HuH-7.5 (cell line): Measurements from ENCODE around the gene MPND.
"Not testable (repeated sequence)": the region's sequence is repeated elsewhere in the genome, so short reads cannot be mapped to it uniquely, and the experiment has no call there.

Experiments used
- DNase-seq: peaks from one replicate; pipeline ENCODE4 v3.0.0; 2011; ENCODE audit warnings: low spot score

MPND gene

DNA sequence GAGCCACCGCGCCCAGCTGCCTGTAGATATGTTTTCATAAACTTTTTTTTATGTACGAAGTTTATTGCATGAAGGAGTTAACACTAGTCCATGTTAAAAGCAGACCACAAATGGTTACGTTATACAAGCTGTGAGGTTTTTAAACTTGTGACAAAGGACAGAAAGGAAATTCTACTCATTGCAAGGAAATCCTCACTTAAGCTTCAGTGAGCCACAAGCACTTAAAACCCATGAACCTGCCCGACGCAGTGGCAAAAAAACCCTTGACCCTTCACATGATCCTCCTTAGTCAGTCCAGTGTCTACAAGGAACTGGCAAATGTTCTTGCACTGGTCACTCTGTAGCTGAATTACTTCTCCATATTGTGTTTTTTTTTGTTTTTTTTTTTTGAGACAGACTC is 4.2 kb downstream of the MPND start:
- no peak for DNase-seq

DNA sequence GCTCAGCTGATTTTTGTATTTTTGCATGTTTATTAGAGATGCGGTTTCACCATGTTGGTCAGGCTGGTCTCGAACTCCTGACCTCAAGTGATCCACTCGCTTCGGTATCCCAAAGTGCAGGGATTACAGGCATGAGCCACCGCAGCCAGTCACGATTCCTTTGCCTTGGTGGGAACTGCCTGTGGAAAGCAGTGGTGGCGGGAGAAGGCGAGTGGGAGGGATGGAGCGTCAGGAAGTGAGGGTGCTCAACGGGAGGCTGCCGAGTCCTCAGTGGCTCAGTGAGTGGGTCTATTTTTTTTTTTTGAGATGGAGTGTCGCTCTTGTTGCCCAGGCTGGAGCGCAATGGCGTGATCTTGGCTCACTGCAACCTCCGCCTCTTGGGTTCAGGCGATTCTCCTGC is 5.9 kb downstream of the MPND start:
- not testable (repeated sequence) for DNase-seq

DNA sequence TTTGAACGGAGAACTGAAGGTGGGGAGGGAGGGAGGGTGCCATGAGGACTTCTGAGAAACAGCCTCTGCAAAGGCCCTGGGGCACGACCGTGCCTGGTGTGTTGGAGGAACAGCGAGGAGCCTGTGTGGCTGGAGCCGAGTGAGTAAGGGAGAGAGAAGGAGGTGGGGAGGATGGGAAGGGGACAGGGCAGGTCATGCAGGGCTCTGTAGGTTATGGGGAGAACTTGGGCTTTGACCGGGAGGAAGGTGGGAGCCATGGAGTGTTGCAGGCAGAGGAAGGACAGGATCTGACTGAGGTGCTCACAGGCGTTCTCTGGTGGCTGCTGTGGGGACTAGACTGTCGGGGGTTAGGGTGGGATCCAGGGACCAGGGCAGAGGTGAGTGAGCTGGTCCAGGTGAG is 6.7 kb downstream of the MPND start:
- no peak for DNase-seq

DNA sequence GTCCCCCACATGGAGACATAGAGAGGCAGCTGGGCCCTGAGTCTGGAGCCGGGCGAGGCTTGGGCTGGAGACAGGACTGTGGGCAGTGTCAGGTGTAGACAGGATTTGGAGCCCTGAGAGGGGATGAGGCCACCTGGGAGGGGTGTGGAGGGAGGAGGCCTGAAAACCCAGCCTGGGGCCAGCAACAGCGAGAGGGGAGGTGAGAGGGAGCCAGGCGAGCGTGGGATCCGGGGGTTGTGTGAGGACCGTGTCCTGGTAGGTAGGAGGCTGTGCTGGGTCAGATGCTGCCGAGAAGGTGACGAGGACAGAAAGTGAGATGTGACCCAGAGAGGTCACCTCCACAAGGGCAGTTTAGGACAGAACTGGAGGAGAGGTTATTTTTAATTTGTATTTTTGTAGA is 7.4 kb downstream of the MPND start:
- DNase-seq = no peak

DNA sequence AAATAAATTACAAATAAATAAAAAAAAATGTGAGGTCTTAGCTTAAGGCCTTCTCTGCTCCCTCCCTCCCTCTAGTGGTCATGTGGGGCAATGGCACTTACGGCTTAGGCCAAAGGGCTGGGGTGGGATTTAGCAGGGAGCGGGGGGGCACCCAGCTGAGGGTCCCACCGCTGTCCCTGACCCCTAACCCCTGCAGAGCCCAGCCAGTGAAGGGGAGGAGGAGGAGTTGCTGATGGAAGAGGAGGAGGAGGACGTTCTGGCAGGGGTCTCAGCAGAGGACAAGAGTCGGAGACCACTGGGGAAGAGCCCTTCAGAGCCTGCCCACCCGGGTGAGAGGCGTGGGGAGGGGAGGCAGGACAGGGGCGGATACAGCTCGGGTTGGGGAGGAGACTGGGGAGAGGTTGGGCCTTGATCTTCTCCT is 9.3 kb downstream of the MPND start:
- peak; percentile 80 for DNase-seq

DNA sequence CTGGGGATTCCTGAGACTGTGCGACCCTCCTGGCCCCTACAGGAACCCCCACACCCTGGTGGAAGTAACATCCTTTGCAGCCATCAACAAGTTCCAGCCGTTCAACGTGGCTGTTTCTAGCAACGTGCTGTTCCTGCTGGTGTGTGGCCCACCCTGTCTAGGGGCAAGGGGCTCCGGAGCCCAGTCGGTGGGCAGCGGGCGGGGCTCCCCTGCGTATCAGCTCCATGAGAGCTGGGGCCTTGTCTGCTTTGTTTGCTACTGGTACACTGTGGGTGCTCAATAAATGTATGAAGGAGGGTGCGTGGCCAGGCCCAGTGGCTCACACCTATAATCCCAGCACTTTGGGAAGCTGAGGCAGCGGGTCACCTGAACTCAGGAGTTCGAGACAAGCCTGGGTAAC is 10.9 kb downstream of the MPND start:
- DNase-seq = no peak

DNA sequence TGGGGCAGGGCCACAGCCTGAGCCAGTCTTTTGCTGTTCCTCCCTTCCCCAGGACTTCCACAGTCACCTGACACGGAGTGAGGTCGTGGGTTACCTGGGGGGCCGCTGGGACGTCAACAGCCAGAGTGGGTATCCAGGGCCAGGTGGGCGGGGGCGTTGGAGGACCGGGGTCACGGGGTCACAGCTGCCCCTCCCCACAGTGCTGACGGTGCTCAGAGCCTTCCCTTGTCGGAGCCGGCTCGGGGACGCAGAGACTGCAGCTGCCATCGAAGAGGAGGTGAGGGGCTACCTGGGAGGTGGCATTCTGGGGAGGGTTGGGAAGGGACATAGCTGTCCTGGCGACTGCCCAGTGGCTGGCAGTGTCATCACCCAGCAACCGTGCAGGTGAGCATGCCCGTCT is 11.5 kb downstream of the MPND start:
- DNase-seq = no peak

DNA sequence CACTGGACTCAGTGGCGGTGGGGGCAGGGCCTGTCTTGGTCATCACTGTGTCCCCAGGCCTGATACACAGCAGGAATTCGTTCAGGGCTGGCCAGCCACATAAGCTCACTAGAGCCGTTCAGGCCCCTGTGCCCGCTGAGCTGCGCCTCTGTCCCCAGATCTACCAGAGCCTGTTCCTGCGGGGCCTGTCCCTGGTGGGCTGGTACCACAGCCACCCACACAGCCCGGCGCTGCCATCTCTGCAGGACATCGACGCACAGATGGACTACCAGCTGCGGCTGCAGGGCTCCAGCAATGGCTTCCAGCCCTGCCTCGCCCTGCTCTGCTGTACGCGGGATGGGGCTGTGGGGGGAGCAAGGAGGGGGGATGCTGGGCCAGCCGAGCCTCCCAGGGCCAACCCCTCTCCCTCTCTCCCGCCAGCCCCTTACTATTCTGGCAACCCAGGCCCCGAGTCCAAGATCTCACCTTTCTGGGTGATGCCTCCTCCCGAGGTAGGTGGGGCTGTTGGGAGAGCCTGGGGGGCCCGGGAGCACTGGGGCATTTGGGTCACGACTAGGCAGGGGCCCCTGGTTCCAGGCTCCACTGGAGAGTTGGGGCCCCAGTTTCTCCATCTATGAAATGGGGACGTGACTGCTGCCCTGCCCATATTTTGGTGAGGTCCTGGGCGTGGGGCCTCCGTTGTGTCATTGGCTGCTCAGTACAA is 13.9 kb downstream of the MPND start:
- no peak for DNase-seq

DNA sequence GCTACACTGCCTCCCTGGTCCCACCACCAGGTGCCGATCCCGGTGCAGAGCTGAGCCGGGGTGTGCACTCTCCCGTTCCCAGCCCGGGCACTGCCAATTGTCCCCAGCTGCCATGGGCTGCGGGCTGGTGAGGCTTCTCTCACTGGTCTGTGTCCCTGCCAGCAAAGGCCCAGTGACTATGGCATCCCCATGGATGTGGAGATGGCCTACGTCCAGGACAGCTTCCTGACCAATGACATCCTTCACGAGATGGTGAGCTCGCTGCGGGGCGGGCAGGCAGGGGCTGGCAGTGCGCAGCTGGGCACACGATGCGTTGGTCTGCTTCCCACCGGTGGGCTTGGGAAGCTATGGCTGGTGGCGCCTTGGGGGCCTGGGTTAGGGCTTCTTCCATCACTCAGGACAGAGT is 14.6 kb downstream of the MPND start:
- no peak for DNase-seq

DNA sequence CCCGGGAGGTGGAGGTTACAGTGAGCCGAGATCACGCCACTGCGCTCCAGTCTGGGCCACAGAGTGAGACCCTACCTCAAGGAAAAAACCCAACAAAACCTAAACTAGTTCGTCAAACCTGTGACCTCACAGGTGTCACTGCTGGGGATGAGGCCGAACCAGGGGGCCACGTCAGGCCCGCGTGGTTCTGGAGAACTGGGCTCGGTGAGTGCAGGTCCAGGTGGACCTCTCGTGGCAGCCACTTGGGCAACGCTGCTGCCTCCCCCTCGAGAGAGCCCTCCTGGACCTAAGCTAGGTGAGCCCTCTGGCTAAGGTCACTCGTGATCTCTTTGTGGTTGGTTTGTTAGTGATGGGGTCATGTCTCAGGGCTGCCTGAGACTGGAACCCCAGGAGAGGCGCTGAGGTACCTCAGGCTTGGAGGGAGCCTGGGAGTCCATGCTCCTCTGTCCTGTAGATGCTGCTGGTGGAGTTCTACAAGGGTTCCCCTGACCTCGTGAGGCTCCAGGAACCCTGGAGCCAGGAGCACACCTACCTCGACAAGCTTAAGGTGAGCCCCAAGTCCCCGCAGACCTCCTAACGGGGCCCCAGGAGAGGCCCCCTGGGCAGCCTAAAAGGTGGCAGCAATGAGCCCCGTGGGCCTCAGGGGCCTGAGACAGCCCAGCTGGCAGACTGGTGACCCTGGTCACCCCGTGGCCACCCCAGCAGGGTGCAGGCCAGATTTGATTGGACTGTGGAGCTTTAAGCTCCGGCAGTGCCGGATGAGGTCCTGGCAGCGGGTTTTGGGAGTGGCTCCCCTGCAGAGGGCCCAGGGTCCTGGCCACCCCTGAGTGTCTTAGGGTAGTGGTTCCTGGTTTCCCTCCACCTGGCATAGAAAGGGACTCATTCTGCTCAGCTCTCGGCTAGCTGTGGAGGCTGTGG is 15.6 kb downstream of the MPND start:
- DNase-seq = no peak

DNA sequence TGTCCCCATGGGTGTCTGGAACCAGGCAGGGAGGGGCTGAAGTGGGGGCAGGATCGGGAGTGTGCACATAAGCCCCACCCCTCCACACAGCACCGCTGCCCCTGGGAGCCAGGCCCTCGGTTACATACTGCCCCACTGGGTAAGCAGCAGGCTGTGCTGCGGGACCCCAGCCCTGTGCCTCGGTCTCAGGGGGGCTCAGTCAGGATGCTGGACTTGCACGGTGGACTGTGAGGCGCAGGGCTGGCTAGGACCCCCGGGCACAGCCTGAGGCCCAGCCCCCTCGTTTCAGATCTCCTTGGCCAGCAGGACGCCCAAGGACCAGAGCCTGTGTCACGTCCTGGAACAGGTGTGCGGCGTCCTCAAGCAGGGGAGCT is 16.3 kb downstream of the MPND start:
- no peak for DNase-seq

DNA sequence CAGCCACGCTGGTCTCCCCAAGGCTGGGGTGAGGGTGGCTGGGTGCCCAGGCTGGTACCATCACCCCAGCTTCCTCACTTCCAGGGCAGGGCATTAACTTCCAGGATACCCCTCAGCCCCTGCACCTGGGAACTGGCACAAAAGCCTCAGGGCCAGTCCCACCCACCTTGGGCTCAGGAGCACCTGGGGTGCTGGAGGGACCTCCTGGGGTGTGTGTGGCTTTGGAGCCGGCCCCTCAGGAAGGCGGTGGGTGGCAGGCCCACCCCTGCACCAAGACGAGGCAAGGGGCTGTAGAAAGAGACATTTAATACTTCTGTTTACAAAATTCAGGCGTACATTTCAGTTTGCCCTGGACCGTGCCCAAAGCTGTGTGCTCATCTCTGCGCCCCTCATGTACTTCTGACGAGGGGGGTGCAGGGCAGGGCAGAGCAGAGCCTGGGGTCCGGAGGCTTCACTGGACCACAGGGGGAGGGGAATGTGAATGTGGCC is 16.8 kb downstream of the MPND start:
- DNase-seq = no peak

DNA sequence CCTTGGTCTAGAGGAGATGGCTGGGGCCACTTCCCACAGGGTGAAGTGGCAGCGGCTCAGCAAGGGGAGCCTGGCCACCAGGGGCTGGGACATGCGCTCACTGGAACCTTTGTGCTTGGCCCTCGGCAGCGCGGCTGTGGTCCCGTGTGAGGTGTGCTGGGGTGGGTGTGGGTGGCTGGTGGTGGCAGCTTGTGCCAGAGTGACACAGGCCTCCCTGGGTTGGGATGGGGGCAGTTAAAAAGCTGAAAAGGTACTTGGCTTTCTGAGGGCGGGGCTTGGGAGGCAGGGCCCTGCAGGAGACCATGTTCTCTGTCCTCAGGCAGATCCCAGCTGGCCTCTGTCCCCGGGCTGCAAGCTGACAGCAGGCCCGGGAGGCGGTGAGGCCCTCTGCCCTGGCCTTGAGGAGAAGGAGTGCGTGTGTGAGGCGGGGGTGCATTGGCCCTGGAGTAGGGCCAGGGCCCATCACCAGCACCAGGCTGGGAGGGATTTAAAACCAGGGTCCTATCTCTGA is 17.3 kb downstream of the MPND start:
- no peak for DNase-seq

DNA sequence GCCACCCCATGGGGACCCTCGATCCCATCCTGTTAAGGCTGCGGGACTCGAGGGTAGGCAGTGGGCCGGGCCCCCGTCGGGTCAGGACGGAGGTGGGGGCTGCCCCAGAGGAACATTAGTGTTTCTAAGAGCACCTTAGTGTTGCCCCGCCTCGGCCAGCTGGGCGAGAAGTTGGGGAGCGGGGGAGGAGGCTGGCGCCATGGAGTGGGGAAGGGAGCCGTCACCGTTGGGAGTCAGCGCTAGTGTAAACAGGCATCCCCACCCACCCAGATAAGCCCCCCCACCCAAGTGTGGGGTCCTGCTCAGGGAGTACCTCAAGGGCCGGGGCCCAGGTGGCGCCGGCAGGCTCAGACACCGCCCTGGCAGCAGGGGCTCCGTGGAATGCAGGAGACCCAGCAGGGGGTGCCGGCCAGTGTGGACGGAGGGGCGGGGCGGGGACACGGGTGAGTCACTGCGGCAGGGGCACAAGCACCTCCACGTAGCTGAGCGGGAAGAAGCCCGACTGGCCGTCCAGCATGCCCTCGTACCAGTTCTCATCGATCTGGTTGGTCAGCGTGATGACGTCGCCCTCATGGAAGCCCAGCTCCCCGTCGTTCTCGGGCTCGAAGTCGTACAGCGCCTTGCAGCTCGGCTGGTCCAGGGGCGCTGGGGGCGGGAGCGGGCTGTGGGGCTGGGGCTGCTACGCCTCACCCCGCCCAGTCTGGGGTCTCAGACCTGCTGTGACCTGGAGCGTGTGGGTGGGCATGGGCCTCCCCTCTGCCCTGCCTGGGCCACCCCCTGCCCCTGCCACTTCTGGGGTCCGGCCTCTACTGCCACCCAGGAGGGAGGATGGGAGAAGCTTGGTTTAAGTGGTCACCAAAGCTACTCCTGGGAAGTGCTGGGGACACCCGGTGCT is 18.0 kb downstream of the MPND start:
- no peak for DNase-seq

DNA sequence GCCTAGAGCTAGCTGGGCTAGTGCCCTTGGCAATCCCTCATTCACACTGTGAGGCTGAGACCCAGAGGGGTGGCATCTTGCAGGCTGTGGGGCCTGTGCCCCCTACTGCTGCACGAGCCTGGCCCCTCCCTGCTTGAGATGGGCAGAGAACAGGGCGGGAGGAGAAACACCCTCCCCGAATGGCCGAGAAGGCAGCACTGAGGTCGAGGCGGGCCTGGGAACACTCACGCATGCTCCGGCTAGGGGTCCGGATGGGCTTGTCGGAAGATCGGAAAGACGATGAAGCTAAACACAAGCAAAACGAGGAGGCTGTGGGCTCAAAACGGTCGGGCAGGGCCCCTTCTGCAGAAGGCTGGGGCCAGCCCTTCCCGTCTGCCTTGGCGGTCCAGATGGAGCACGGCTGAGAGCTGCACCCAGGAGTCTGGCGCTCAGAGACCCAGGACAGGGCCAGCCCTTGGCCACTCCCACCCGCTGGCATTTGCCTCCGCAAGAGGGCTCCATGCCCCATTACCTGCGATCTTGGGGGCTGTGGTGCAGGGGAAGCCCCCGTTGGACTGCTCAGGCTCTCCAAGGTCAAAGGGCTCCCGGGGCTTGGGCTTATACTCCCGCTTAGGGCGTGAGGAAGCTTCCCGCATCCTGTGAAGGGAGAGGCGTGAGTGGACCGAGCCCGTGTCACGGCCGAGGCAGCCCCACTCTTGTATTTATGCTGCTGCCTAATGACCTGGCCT is 18.9 kb downstream of the MPND start:
- DNase-seq = no peak

DNA sequence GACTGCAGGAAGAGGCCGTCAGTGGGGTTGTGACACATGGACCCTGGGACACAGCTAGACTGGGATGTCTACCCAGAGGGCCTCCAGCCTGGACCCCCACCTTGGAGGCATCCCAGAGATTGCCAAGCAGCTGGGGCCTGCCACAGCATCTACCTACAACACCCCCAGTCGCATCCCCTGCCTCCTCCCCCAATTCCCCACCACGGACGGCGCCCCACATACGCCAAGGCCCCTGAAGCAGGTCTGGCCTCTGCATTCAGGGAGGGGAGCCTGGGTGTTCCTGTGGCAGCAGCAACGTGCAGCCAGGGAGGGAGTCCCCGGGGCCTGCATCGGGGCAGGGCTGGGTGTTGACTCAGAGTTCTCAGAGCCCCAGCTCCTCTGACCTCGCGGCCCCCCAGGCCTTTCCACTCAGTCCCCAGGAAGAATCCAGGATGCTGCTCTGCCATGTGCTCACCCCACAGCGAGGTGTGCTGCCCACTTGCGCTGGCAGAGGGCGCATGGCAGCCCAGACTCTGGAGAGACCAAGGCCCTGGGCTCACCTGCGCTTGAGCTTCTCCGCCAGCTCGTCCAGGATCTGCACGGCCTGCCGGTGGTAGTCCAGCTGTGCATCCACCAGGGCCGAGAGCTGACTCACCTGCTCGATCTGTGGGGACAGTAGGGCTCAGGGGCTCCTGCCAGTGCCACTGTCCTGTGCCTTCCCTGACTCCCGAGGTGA is 19.6 kb downstream of the MPND start:
- no peak for DNase-seq

DNA sequence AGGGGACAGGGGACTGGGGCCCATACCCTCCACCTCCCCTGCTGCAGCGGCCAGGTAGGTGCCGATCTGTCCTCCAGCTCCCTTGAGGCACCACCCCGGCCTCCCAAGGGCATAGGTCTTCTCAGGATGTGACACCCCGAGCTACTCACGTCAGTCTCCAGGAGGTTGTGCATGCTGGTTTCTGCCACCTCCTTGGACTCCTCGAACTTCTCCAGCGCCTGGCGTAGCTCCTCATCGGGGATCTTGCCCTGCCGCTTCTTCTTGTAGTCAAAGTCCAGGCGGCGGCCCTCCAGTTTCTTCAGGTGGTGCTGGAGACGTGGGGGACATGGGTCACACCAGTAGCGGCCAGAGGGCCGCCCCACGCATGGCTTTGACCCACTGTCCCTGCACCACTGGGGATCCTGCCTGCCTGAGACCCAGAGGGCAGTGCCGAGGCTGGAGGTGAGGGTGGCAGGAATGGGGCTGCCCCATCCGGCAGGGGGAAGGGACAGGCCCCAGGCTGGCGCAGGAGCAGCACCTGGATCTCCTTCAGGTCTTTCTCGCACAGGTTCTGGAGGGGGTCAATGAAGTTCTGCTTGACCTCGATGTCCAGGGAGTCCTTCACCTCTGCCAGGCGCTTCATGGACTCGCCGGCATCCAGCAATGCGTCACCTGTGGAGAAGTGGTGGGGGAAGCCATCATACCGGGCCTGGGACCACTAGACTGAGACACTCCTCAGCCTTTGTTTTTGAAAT is 20.4 kb downstream of the MPND start:
- DNase-seq = no peak

DNA sequence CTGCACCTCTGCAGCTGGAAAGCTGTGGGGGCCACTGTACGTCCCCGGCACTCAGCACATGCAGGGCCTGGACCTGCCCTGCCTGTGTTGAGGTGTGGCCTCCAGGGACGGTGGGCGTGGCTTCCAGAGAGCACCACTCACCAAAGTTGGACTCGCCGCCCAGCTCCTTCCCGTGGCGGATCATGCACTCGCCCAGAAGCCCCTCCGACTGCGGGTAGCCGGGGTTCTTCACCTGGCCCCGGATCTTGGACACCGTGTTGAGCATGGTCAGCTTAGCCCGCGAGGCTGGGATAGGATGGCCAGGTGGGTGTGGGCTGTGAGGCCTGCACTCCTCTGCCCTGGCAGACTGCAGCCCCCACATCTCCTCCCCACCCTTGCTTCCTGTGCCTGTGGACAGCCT is 22.0 kb downstream of the MPND start:
- DNase-seq = no peak

DNA sequence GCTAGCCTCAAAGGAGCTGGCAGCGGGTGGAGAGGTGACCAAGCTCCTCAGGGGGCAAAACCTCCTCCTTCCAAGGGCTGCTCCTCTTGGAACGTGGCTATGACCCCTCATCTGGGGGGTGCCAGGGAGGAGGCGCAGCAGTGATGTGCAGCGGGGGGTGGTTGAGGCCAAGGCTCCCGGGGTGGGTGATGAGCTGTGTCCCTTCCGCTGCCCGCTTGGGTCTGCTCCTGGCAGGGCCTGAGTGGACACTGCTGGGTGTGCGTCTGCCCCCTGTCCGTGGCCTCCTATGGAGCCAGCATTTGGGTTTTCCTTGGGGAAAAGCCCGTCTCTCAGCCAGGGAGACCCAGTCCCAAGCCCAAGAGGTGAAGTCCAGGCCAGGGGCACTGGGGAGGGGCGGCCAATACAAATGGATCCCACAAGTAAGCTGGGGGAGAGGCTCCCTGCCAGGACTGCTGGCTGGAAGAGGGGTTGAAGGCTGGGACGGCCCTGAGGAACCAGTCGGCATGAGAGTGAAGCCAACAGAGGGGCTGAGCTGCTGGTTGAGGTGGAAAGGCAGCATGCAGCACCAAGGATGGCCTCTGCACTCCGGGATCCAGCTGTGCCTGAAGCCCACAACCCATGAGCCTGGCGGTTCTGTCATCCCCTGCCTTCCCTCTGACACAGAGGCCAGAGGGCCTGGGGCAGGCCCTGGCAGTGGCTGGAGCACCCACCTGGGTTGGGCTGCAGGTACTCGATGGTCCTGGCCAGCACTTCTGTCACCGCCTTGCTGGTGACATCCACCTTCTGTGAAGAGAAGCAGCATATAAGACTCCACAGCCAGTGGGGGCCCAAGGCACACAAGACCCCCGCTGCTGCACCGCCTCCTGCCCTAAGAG is 22.7 kb downstream of the MPND start:
- DNase-seq = no peak
